HG02943 (cell line): Measurements from ENCODE around the gene TMEM151A.
"Not testable (repeated sequence)": the region's sequence is repeated elsewhere in the genome, so short reads cannot be mapped to it uniquely, and the experiment has no call there.

ENCODE experiments used
- ATAC-seq: cut with Tn5 transposase; IDR thresholded peaks from one replicate; pipeline ENCODE4 v1.9.1; 2021; ENCODE audit warnings: mild to moderate bottlenecking, low read depth, moderate library complexity; ENCODE audit not compliant: unreplicated experiment

TMEM151A gene

DNA sequence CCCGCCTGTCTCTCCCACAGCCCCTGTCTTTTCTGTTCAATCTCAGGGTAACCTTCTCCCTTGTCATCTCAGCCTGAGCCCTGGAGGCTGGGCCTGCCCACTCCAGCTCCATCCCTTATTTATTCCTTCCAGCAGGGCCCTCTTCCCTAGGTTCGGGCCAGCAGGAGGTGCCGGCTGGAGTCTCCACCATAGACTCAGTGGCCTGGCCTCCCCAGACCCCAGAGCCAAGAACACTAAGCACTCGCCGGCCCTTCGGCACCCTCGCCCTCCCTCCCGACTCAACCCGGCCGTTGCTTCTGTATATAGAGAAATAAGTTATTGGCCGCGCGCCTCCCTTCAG lies 24.7 kb upstream of the TMEM151A start:
- no peak for ATAC-seq

DNA sequence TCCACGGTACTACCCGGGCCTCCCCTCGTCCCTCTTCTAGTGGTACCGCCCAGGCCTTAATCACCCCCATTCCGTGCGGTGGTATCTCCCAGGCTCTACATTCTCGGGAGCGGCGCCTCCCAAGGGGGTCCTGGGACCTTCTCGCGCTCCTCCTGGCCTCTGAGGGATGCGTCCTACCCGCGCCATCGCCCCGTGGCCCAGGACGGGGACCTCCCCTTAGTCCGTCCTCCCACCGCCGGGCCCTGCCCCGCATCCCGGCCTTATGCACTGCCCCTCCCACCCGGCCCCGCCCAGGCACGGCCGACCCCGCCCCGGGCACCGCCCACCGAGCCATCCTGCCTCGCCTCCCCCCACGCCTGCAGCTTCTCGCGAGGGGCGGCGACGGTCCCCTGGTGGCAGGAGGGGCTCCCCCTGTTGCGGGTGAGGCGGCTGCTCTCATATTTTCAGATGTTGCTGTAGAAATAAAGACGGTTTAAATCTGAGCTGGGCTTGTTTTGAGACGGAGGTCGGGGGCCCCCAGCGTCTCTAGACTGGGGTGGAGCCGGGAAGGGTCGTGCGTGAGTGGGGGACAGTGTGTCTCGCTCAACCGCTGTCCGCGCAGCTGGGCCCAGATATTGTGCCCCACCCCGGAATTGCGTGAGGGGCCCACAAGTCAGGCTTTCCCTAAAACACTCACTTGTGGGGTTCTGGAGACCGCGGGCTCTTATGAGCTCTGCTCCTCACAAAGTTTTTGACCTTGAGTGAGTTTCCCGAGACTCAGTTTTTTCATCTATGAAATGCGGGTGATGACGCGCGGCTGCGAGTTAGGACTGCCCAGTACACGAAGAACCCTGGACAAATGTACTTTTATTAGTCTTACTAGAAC lies 24.1 kb upstream of the TMEM151A start:
- ATAC-seq, result peak; percentile 31

DNA sequence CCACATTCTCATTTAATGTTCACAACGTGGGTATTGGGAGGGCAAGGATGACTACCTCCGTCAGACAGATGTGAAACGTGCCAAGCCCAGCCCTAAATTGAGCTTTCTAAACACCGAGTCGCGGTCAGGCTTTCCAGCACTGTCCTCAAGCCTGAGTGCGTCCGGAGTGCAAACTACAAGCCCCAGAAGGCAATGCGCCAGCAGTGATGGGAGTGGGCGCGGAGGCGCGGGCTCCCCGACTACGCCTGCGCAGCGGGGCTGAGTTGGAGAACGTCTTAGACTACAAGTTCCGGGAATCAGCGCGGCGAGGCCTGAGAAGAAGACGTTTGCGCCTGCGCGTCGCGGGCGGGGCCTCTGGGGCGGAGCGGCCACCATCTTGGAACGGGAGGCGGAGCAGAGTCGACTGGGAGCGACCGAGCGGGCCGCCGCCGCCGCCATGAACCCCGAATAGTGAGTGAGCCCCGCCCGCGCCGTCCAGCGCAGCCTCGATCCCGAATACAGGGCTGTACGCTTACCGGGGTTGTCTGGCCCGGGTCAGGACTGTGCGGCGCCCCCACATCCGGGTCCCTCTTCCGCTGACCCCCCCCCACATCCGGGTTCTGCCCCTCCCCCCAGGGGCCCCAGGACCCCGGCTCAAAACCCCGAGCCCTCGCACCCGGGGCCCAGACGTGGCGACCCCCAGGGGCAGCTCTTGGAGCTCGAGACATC lies 23.3 kb upstream of the TMEM151A start, which contains the start of gene RAB1B:
Gene RAB1B, plus strand, starts transcription at position 396 of the 708 bp plus-strand sequence. Its CDS starts 41 bp downstream, at position 437.
- ATAC-seq, result peak; percentile 75

DNA sequence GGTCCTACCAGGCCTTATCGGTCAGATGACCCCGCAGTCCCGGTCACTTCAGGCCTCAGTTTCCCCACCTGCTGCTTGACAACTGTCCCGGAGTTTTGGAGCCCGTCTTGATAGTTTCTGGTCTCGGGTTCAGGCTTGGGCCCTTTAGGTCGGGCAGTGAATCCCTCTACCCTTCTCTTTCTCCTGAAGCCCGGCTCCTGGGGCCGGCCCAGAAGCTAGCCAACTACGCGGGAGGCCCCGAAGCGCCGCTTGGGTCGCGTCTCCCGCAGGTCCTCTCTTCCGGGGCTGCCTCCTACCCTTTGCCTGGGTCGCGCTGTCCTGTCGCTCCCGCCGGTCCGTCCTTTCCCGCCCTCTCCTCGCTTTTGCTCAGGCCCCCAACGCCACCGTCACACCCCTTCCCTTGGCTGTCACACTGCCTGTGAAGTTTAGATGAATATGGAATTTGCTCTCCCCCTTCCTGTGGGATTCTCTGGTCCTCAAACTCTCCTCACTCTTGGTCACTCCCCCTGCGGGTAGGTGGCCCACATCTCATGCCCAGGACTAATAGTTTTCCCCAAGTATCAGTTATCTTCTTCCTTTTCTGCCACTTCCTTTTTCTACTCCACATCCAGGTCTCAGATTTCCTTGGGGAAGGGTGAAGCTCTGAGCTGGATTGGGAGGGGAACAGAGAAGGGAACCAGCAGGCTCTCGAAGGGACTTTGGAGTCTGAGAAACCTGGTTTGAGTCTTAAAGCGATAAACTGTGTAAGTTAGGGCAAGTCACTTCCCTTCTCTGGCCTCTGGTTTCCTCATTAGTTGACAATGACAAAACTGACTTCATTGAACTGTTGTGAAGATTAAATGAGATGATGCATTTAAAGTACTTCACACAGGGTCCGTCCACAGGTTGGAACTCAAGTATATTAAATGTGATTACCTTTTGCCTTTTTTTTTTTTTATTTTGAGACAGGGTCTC lies 22.5 kb upstream of the TMEM151A start:
- no peak for ATAC-seq

DNA sequence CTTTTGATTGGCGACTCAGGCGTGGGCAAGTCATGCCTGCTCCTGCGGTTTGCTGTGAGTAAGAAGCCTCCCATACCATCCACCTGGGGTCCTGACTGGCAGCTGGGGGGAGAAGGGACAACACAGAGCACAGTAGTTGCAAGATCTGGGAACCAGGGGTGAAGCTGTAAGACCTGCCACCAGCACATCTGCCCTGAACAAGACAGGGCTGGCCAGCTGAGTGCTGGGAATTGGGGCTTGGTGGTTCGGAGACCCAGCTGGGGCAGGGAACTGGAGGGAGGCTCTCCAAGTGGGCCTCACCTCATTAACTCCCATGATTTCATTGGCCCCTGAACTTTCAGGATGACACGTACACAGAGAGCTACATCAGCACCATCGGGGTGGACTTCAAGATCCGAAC lies 19.9 kb upstream of the TMEM151A start:
- no peak for ATAC-seq

DNA sequence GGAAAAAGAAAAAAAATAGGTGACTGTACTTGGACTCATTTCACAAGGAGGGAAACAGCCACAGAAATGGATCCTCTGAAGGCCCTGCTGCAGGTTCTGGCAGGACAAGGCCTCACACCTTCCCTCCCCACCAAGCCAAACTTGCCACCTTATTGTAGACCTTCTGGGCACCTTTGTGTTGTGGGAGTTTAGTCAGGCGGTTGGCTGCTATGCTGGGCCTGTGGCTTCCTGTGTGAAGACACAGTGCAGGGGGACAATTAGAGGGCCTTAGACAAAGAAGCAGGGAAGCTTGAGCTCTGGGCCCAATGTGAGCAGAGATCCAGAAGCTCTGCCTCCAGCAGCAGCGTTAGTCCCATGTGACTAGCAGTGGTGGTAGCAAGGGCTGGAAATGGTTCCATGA lies 19.1 kb upstream of the TMEM151A start:
- ATAC-seq, result no peak

DNA sequence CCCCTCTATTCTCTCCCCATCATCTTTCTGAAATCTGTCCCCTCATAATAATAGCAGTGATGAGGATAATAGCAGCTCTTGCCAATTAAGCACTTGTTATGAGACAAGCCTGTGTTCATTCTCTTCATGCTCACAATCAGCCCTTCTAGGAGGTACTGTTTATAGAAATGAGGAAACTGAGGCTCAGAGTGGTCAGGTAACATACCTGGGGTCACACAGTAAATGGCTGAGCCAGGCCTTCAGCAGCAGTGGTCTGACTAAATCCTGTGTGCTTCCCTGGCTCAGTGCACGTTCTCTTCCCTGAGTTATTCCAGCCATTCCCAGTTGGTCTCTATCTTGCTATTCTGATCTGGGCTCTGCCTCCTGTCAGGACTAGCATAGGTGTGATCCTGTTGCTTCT lies 17.5 kb upstream of the TMEM151A start:
- ATAC-seq, result no peak

DNA sequence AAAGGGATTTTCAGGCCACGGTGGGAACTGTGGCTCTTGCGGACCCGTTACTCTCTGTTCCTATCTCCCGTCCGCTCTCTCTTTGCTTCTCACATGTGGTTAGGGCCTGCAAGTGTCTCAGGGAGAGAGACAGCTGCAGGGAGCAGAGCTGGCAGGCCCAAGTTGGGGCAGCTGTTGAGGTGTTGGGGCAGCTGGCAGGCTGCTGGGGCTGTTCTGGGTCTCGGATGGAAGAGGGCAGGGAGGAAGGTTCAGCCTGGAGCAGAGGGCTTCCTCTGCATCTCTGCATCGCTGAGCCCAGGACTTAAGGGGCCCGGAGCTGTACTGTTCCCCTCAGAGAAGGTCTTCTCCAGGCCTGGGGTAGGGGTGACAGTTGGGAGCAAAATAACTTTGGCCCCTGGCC lies 16.3 kb upstream of the TMEM151A start:
- ATAC-seq, result no peak

DNA sequence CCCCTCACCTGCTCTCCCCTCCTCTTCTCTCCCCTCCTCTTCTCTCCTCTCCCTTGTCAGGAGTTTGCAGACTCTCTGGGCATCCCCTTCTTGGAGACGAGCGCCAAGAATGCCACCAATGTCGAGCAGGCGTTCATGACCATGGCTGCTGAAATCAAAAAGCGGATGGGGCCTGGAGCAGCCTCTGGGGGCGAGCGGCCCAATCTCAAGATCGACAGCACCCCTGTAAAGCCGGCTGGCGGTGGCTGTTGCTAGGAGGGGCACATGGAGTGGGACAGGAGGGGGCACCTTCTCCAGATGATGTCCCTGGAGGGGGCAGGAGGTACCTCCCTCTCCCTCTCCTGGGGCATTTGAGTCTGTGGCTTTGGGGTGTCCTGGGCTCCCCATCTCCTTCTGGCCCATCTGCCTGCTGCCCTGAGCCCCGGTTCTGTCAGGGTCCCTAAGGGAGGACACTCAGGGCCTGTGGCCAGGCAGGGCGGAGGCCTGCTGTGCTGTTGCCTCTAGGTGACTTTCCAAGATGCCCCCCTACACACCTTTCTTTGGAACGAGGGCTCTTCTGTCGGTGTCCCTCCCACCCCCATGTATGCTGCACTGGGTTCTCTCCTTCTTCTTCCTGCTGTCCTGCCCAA lies 15.6 kb upstream of the TMEM151A start:
- no peak for ATAC-seq

DNA sequence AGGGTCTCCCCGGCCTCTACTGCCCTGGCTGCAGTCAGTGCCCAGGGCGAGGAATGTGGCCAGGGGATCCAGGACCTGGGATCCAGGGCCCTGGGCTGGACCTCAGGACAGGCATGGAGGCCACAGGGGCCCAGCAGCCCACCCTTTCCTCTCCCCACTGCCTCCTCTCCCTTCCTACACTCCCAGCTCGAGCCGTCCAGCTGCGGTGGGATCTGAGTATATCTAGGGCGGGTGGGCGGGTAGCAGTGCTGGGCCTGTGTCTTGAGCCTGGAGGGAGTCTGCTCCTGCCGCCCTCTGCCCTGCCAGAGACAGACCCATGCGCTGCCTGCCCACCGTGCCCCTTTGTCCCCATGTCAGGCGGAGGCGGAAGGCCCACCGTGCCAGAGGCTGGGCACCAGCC lies 15.1 kb upstream of the TMEM151A start:
- ATAC-seq, result not testable (repeated sequence)

DNA sequence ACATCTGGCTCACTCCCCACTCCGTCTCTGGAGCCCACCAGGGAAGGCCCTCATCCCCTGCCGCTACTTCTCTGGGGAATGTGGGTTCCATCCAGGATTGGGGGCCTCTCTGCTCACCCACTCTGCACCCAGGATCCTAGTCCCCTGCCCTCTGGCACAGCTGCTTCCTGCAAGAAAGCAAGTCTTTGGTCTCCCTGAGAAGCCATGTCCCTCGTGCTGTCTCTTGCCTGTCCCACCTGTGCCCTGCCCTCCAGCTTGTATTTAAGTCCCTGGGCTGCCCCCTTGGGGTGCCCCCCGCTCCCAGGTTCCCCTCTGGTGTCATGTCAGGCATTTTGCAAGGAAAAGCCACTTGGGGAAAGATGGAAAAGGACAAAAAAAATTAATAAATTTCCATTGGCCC lies 14.6 kb upstream of the TMEM151A start:
- ATAC-seq, result not testable (repeated sequence)

DNA sequence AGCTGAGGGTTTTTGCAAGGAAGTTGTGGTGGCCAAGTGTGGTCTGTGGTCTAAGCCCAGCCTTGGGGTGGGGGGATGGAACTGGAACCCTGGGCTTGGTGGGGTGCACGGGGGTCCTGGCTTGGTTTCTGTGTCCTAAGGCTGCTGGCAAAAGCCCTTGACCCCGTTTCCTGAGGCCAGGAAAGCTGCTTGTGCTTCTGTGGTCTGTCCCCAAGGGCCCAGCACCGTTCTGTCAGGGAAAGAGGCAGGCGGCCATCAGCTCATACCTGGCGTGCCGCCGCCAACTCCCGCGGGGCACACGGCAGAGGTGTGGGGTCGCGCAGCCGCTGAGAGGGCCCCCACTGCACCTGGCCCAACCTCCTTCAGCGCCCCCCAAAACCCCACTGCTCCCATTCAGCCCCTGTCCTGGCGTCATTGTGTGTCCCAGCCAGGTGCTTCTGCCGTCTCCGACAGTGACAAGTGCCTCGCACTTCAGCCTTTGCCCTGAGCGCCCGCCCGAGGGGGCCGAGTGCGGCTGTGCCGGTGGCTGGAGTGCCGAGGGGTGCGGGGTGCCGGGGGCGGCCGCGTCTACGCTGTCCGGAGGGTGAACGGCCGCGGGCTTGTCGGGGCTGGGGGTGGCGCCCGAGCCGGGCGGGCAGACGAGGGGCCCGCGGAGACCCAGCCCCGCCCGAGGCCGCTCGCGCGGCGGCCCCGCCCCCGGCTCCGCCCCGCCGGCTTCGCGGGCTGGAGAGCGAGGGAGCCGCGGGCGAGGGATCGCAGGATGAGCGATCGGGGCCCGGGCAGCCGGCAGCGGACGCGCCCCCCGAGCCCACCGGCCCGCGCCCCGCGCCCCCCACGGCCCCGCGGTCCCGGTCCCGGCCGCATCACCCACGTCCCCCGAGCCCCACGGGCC lies 14.0 kb upstream of the TMEM151A start, which contains the start of gene CNIH2:
Gene CNIH2, plus strand, starts transcription at position 705 of the 892 bp plus-strand sequence. CDS start 282 bp downstream, outside the sequence.
- no peak for ATAC-seq

DNA sequence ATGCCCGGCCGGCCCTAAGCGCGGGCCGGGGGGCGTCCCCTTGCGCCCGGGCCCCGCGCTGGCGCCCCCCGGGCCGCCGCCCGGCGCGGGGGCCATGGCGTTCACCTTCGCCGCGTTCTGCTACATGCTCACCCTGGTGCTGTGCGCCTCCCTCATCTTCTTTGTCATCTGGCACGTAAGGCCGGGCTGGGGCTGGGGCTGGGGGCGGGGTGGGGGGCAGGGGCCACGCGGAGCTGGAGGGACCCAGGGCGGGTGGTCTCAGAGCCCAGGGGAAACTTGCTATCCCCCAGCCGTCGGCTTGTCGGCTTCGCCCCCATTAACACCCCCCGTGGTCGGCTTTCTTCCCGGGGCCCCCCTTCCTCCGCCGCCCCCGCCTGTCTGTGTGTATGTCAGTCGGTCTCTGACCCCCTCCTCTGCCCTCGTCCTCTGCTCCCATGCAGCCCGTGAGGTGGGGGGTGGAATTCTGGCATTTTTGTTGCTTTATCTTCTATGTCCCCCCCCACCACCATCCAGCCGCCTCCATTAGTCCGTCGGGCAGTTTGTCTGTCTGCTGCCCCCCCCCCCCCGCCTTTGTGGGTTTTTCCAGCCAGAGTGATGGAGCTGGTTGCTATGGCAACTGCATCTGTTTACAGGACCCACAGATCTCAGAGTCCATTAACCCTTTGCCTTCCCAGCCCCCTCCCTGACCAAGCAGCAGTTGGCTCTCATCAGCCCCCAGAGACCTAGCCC lies 13.2 kb upstream of the TMEM151A start:
- ATAC-seq, result no peak

DNA sequence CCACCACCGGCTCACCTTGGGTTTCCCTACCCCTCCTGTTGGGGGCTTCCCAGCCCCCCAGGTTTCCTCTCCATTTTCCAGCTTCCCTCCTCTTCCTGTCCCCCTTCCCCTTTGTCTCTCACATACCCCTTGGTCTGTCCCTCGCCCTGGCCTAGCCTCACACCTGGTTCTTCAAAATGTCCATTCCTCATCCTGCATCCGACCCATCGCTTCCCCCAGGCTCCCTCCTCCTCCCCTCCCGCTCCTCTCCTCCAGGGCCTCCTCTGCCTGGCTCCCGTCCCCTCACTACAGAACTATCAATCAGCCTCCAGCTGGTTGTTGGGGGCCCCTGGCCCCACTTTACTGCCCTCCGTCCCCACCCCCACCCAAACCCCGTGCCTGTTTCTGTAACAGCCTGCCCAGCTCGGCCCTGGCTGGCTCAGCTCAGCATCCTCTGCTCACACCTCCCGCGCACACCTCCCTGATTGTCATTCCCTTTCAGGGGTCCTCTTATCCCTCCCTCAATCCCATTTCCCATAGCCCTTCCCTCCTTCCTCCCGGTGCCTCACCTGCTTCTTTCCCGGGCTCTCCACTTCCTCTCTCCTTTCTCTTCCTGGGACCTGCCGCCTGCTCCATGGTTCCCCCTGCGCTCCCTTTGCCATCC lies 12.5 kb upstream of the TMEM151A start:
- ATAC-seq, result no peak

DNA sequence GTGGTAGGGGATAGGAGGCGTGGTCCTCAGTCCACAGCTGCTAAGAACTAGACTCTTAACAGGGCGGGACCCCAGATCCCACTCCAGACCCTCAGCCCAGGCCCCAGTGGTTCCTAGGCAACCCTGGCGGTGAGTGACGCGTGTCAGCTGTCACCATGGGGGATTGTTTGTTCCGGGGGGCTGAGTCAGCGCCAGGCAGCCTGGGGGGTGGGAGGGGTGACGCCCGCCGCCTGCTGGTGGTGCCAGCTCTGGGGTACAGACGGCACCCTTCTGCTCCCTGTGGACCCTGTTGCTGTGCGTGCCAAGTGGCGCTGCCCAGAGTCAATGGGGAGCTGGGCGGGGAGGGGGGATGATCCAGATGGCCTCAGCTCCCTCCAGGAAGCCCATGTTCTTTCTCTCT lies 11.3 kb upstream of the TMEM151A start:
- no peak for ATAC-seq

DNA sequence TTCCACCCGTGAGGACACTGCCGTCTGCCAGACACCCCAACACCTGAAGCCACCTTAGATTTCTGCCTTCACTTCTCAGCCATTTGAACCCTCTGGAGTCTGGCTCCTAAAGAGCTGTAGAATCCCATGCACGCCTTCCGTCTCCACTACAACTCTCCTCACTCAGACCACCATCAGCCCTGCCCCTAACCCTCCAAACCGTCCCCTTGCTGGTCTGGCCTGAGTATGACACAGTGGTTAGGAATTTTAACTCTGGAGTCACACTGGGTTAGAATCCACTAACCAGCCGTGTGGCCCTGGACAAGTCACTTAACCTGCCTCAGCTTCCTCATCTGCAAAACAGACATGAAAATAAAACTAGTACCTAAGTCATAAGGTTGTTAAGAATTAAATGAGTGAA lies 10.7 kb upstream of the TMEM151A start:
- ATAC-seq, result no peak

DNA sequence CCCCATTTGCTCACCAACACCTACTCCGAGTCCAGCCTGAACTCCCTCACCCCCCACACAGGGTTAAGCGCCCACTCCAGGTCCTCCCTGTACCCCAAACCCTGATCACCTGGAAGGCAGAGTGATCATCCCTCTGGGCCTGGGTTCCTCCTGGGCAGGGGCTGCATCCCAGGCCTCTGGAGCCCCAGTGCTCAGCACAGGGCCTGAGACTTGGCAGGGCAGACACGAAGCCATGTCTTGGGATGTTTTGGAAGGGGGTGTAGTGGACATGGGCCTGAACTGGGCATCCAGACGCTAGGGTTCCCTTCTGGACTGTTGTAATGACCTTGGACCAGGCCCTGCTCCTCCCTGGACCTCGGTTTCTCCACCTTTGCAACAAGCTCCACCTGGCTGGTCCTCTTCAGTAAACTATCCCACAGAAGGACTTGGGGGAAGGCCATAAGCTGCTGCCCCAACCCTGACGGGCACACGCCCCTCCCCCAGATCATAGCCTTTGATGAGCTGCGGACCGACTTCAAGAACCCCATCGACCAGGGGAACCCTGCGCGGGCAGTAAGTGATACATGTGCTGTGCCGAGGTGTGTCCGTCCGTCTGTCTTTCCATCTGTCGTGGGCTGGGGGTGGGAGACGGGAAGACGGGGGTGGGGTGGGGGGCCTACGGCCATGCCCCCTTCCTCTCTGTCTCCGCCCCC lies 9.8 kb upstream of the TMEM151A start:
- no peak for ATAC-seq
